MM.1S (cell line): ENCODE measurements around the gene SPEF2.

Source experiments
- CTCF ChIP-seq: fragments of 300-600 bp; sonication (generic); IDR thresholded peaks from 2 replicates; pipeline ENCODE4 v1.5.1; 2016; ENCODE audit warnings: antibody characterized with exemption, low read length, mixed read lengths
- EZH2 ChIP-seq: fragments of 300-600 bp; sonication (generic); optimal IDR thresholded peaks from 2 replicates; pipeline ENCODE3; 2017; ENCODE audit warnings: low read depth, mild to moderate bottlenecking, antibody characterized with exemption, low read length, mixed read lengths

GRCh38 chr5:35687961-35688360 lies 70.3 kb downstream of the SPEF2 start:
- no peak for TF ChIP-seq CTCF
- no peak for TF ChIP-seq EZH2
